Measurements from ENCODE around the gene BCL2L1.

Gene BCL2L1

GRCh38 chr20:31711179-31712111, 11.2 kb downstream of the BCL2L1 start:
- TF ChIP-seq, protein P1, sequence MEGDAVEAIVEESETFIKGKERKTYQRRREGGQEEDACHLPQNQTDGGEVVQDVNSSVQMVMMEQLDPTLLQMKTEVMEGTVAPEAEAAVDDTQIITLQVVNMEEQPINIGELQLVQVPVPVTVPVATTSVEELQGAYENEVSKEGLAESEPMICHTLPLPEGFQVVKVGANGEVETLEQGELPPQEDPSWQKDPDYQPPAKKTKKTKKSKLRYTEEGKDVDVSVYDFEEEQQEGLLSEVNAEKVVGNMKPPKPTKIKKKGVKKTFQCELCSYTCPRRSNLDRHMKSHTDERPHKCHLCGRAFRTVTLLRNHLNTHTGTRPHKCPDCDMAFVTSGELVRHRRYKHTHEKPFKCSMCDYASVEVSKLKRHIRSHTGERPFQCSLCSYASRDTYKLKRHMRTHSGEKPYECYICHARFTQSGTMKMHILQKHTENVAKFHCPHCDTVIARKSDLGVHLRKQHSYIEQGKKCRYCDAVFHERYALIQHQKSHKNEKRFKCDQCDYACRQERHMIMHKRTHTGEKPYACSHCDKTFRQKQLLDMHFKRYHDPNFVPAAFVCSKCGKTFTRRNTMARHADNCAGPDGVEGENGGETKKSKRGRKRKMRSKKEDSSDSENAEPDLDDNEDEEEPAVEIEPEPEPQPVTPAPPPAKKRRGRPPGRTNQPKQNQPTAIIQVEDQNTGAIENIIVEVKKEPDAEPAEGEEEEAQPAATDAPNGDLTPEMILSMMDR (IDR thresholded peaks at IDR 0.05; ENCODE audit: low read depth, low read length): no peak
- no peak for TF ChIP-seq EZH2phosphoT487 (IDR thresholded peaks at IDR 0.05; ENCODE audit: low read depth)
- Histone ChIP-seq H3K9ac (ENCODE audit: low read length) (no peak overlapping the region), H3K4me2 (ENCODE audit: low read length) (no peak overlapping the region), H3K36me3 (replicated peaks; ENCODE audit: low read depth, low read length) (peaks cover 80% of the 10 kb centered on the region), H2AFZ (ENCODE audit: low read depth, low read length) (no peak overlapping the region), H3K79me2 (ENCODE audit: low read length) (peaks cover 95% of the 10 kb centered on the region), H3K4me3 (ENCODE audit: low read length) (no peak overlapping the region), H4K20me1 (ENCODE audit: insufficient read depth, low read length) (peaks cover 42% of the 10 kb centered on the region), H3K27me3 (ENCODE audit: low read depth, low read length) (no peaks in the 10 kb centered on the region), H3K27ac (ENCODE audit: low read length) (no peak overlapping the region), H3K9me3 (ENCODE audit: insufficient read depth, low read length) (no peaks in the 10 kb centered on the region), H3K4me1 (ENCODE audit: low read length) (peaks cover 42% of the 10 kb centered on the region)

GRCh38 chr20:31710423-31711108, 12.1 kb downstream of the BCL2L1 start:
- H3K27me3 ChIP-seq (ENCODE audit: low read depth, low read length): no peaks in the 10 kb centered on the region
- peaks cover 51% of the 10 kb centered on the region for H4K20me1 ChIP-seq (ENCODE audit: insufficient read depth, low read length)
- H3K36me3 ChIP-seq (replicated peaks; ENCODE audit: low read depth, low read length): peaks cover 72% of the 10 kb centered on the region
- no peak overlapping the region for H3K4me2 ChIP-seq (ENCODE audit: low read length)
- no peak overlapping the region for H3K27ac ChIP-seq (ENCODE audit: low read length)
- no peak overlapping the region for H3K9ac ChIP-seq (ENCODE audit: low read length)
- H3K9me3 ChIP-seq (ENCODE audit: insufficient read depth, low read length): no peaks in the 10 kb centered on the region
- no peak overlapping the region for H3K4me3 ChIP-seq (ENCODE audit: low read length)
- H3K79me2 ChIP-seq (ENCODE audit: low read length): peaks cover 94% of the 10 kb centered on the region
- H2AFZ ChIP-seq (ENCODE audit: low read depth, low read length): no peak overlapping the region
- TF ChIP-seq EZH2phosphoT487 (IDR thresholded peaks at IDR 0.05; ENCODE audit: low read depth): no peak
- TF ChIP-seq, protein P1 (IDR thresholded peaks at IDR 0.05; ENCODE audit: low read depth, low read length): no peak
- peaks cover 42% of the 10 kb centered on the region for H3K4me1 ChIP-seq (ENCODE audit: low read length)

GRCh38 chr20:31709939-31710338, 12.7 kb downstream of the BCL2L1 start:
- peaks cover 73% of the 10 kb centered on the region for H3K36me3 ChIP-seq (replicated peaks; ENCODE audit: low read depth, low read length)
- H3K4me3 ChIP-seq (ENCODE audit: low read length): no peak overlapping the region
- H3K79me2 ChIP-seq (ENCODE audit: low read length): peaks cover 94% of the 10 kb centered on the region
- no peak overlapping the region for H2AFZ ChIP-seq (ENCODE audit: low read depth, low read length)
- no peak overlapping the region for H3K4me2 ChIP-seq (ENCODE audit: low read length)
- H3K27ac ChIP-seq (ENCODE audit: low read length): no peak overlapping the region
- no peaks in the 10 kb centered on the region for H3K27me3 ChIP-seq (ENCODE audit: low read depth, low read length)
- H4K20me1 ChIP-seq (ENCODE audit: insufficient read depth, low read length): peaks cover 57% of the 10 kb centered on the region
- no peak overlapping the region for H3K9ac ChIP-seq (ENCODE audit: low read length)
- TF ChIP-seq EZH2phosphoT487 (IDR thresholded peaks at IDR 0.05; ENCODE audit: low read depth): no peak
- TF ChIP-seq, protein P1 (IDR thresholded peaks at IDR 0.05; ENCODE audit: low read depth, low read length): no peak
- H3K9me3 ChIP-seq (ENCODE audit: insufficient read depth, low read length): no peaks in the 10 kb centered on the region
- peaks cover 45% of the 10 kb centered on the region for H3K4me1 ChIP-seq (ENCODE audit: low read length)

Measured in OCI-LY3 (cell line).